Osteocyte (in vitro differentiated cells): Measurements from ENCODE around the gene RPS6KA5. TPM values are rescaled to one million over a fixed set of nuclear protein-coding genes. Genes with fewer than 3 reads are reported as not detected.

Experiments used
- DNase-seq: peaks from one replicate; pipeline ENCODE4 v3.0.0; 2021; ENCODE audit warnings: mixed read lengths; ENCODE audit not compliant: unreplicated experiment; ENCODE audit errors: extremely low spot score
- H3K27ac Mint-ChIP-seq: one replicate; pipeline ENCODE4 v1.8.0; 2021; ENCODE audit warnings: mild to moderate bottlenecking, mixed read lengths; ENCODE audit not compliant: unreplicated experiment
- H3K27me3 Mint-ChIP-seq: one replicate; pipeline ENCODE4 v1.8.0; 2021; ENCODE audit warnings: mixed read lengths; ENCODE audit not compliant: unreplicated experiment
- H3K36me3 Mint-ChIP-seq: one replicate; pipeline ENCODE4 v1.8.0; 2021; ENCODE audit warnings: mixed read lengths; ENCODE audit not compliant: unreplicated experiment
- H3K4me1 Mint-ChIP-seq: one replicate; pipeline ENCODE4 v1.8.0; 2021; ENCODE audit warnings: mixed read lengths; ENCODE audit not compliant: unreplicated experiment
- H3K4me3 Mint-ChIP-seq: one replicate; pipeline ENCODE4 v1.8.0; 2021; ENCODE audit warnings: mild to moderate bottlenecking, moderate library complexity, mixed read lengths; ENCODE audit not compliant: unreplicated experiment
- H3K9me3 Mint-ChIP-seq: one replicate; pipeline ENCODE4 v1.8.0; 2021; ENCODE audit warnings: mixed read lengths; ENCODE audit not compliant: unreplicated experiment
- total RNA-seq: library from RNA; stranded (reverse); gene quantifications from 2 replicates; pipeline ENCODE4 v1.2.1, GENCODE V29; 2021
- TF ChIP-seq, protein P1 (sequence below): fragments of 200-600 bp; sonication (generic); IDR thresholded peaks from 2 replicates; pipeline ENCODE4 v1.5.0; 2021; ENCODE audit warnings: antibody characterized with exemption, mild to moderate bottlenecking, moderate library complexity

The RPS6KA5 gene
- total RNA-seq, 1 donor from 2014 or later: 3.4 TPM

- no peak for DNase-seq
- H3K27ac Mint-ChIP-seq: no peak overlapping the region
These were observed 188.7 kb downstream of the RPS6KA5 start for GRCh38 chr14:90871605-90872233.

DNA sequence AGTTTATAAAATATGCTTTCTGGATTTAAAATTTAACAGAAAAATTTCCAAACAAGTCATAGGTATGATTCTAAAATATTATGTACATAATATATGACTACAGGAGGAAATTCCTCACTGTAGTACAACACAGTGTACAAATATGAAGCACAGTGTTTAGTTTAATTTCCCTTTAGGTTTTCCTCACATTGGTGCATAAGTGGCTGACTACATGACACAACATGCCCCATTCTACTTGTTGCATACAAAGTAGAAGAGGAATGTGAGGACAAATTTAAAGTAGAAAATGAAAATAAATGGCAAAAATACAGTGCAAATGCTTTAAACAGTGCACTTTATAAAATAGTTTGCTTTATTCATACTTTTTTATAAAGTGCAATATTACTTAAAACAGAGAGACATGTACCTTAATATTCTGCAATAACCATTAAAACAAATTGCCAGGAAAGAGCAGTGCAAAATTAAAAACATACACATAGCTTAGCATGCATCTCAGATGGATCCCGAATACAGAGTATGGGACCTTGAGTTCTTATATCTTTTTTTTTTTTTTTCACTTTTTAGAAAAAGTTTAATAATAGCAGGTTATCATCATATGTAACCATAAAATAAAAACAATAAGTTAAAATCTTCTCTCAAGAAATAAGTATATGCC, 189.4 kb downstream of the RPS6KA5 start:
- Mint-ChIP-seq H3K27me3 (no peaks in the 10 kb centered on the region), H3K36me3 (peaks cover 3% of the 10 kb centered on the region), H3K27ac (no peak overlapping the region), H3K4me3 (no peak overlapping the region), H3K4me1 (no peaks in the 10 kb centered on the region), H3K9me3 (no peaks in the 10 kb centered on the region)
- no peak for DNase-seq
- TF ChIP-seq, protein P1, sequence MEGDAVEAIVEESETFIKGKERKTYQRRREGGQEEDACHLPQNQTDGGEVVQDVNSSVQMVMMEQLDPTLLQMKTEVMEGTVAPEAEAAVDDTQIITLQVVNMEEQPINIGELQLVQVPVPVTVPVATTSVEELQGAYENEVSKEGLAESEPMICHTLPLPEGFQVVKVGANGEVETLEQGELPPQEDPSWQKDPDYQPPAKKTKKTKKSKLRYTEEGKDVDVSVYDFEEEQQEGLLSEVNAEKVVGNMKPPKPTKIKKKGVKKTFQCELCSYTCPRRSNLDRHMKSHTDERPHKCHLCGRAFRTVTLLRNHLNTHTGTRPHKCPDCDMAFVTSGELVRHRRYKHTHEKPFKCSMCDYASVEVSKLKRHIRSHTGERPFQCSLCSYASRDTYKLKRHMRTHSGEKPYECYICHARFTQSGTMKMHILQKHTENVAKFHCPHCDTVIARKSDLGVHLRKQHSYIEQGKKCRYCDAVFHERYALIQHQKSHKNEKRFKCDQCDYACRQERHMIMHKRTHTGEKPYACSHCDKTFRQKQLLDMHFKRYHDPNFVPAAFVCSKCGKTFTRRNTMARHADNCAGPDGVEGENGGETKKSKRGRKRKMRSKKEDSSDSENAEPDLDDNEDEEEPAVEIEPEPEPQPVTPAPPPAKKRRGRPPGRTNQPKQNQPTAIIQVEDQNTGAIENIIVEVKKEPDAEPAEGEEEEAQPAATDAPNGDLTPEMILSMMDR: no peak

More at GRCh38 chr14:90871605-90872233, 188.7 kb downstream of the RPS6KA5 start:
- Mint-ChIP-seq H3K9me3 (no peaks in the 10 kb centered on the region), H3K27me3 (no peaks in the 10 kb centered on the region), H3K4me3 (no peak overlapping the region), H3K4me1 (no peaks in the 10 kb centered on the region), H3K36me3 (peaks cover 3% of the 10 kb centered on the region)
- TF ChIP-seq, protein P1: no peak

DNA sequence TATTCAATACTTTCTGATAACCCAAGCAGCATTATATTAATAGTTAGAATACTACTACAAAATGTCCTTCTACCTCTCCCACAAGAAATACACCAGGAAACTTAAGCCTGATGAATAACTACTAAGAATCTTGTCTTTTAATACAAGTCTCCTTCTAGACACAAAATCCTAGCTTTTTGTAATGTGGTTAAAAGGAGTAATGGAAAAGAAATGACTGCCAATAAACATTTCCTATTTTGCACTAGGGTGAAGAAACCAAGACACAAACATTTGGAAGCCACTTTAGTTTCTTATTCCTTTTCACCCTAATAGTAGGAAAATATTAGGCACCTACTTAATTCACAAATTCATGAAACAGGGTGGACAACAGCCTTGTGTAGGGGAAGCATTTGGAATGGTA, 192.9 kb downstream of the RPS6KA5 start:
- Mint-ChIP-seq H3K4me1 (no peaks in the 10 kb centered on the region), H3K9me3 (no peaks in the 10 kb centered on the region), H3K4me3 (no peak overlapping the region), H3K36me3 (no peaks in the 10 kb centered on the region), H3K27ac (no peak overlapping the region), H3K27me3 (no peaks in the 10 kb centered on the region)
- TF ChIP-seq, protein P1: no peak
- no peak for DNase-seq

DNA sequence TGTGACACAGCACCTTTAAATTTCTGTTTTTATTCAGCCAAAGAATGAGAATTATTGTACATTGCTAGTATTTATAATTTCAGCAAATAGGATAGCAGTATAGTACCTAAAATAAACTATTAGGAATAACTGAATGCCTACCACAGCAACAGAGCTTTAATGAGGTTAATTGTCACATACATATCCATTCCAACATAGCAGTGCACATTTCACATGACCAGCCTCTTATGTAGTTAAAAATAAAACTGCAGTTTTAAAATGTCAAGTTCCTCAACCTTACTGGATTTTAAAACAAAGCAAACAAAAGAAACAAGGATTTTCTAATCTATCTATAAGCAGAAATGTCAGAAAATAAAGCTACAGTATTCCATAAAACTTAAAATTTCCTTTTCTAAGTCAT, 193.6 kb downstream of the RPS6KA5 start:
- H3K9me3 Mint-ChIP-seq: no peaks in the 10 kb centered on the region
- H3K27me3 Mint-ChIP-seq: no peaks in the 10 kb centered on the region
- no peaks in the 10 kb centered on the region for H3K36me3 Mint-ChIP-seq
- no peak overlapping the region for H3K27ac Mint-ChIP-seq
- TF ChIP-seq, protein P1: no peak
- no peak overlapping the region for H3K4me3 Mint-ChIP-seq
- DNase-seq: no peak
- H3K4me1 Mint-ChIP-seq: no peaks in the 10 kb centered on the region

GRCh38 chr14:90864741-90865140, 195.7 kb downstream of the RPS6KA5 start:
- TF ChIP-seq, protein P1: no peak
- Mint-ChIP-seq H3K9me3 (no peaks in the 10 kb centered on the region), H3K4me1 (no peaks in the 10 kb centered on the region), H3K27ac (no peak overlapping the region), H3K36me3 (no peaks in the 10 kb centered on the region), H3K27me3 (no peaks in the 10 kb centered on the region), H3K4me3 (no peak overlapping the region)
- no peak for DNase-seq
